ACHN (cell line): ENCODE data around the gene CSRP3.

Experiments
- DNase-seq: peaks from one replicate; pipeline ENCODE4 v3.0.0-alpha.2; 2015
- in situ Hi-C: cut with HindIII; loops from 2 replicates; pipeline ENCODE4 v1.10.0; 2017; ENCODE audit warnings: low sequenced_read_pairs, low pct_ligation_motif_present, low pct_unique_long_range_greater_than_20kb

The CSRP3 gene

DNA sequence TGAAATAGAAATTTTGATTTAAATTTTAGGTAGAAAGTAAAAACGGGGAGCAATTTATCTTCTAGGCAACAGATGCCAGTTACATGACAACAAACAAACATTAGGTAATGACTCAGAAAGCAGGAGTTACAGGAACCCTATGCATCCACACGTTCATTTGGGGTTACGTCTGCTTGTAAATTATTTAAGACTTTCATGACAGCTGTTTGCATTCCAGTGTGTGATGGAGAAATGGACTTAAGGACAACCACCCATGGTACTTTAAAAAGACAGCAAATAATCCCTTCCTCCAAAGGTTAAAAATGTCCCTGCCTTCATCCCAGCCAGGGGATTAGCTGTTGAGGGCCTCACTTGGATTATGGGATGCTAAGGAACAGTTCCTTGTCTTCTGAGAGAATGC is 27.2 kb upstream of the CSRP3 start:
- in situ Hi-C loops, result no loop called here
- no peak for DNase-seq

DNA sequence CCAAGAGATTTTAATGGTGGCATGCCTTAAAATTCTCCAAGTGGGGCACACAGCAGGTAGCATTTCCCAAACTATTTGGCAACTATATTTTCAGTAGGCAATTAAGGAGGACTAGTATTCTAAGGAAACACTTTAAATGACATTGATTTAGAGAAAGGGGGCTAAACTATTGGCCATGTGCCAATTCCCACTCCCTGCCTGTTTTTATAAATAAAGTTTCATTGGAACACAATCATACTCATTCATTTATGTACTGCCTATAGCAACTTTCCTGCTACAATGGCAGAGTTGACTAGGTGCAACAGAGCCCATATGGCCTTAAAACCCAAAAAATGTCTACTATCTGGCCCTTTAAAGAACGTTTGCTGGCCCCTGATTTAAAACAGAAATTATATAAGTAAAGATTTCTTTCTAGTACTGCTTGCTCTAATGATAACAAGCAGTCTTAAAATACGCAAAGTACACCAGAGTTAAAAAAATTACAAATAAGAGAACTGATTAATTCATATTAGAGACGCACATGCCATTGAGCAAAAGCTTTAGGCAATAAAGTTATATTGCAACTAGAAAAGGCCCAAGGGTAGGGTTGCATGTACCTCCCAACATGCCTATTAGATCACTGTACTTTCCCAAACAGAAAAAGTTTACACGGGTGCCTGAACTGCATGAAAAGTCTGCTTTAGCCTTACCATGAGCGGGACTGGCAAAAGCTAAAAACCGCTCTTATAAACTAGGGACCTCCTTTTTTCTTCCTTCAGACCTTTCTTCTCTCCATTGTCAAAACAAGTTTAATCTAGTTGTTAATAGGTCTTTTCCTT is 24.8 kb upstream of the CSRP3 start:
- in situ Hi-C loops, result no loop called here
- DNase-seq, result no peak

DNA sequence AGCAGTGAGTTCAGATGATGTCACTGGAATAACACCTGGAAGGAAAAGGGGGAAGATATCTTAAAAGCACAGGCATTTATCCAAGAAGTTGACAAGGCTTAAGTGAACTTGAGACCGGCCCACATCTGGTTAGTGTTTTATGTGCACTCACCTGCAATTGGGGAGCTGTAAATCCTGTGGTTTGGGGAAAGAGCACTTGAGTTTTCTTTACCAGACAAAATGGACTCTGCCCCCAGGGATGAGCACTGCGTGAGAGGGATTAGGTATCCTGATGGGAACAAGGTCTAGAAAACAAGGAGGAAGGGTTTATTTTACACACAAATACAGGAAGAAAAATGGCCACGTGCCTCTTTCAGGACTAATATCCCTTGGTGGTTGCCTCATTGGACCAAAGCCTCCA is 23.8 kb upstream of the CSRP3 start:
- in situ Hi-C loops, result no loop called here
- no peak for DNase-seq

DNA sequence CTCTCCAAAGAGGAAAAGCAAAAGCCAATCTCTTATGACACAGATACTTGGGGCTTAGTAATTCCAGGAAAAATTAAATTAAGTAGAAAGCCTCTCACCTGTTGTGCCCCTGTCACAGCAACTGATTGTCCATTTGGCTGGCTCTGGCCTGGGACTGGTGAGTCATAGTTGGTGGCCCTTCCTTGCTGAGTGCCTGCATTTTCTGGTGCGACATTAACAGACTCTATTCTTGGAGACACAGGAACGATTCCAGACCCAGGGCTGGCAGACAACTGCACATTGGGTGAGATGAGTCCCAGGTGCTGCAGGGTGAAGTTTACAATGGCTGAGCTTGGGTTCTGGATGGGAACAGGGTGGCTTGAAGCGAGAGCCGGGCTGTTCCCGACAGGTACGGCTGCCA is 23.3 kb upstream of the CSRP3 start:
- no peak for DNase-seq
- in situ Hi-C loops, result no loop called here

DNA sequence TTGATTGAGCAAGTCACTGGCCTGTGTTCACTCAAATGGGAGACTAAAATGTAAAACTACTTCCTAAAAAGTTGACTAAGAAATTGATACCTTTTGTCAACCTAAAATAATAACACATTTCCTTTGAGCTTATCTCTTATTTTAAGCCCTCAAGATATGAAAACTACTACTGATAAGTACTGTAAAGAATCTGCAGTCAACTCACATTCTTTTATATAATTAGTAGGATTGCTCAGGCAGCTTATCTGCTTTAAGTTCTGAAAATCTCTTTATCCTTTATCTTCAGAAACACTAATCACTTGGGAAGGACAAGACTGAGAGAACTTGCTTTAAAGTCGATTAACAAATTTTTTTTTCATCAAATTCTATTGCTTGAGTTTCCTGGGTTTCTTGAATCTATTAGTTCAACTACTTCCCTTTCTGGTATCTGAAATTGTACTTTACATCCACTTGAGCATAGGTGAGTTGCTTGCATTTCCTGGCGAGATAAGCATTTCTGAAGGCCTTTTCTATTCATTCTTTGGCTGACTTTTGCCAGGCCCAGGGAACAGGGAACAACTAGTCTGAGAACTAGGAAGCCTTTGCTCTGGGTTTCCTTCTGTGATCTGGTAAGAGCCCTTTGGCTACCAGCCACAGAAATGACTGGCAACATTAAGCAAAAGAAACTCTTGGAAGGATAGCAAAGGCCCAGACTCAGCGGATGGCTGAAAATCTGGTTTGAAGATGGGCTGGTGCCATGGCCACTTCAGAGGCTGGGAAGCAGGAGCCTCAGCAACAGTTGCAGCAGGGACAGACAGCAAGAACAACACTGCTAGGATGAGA is 19.3 kb upstream of the CSRP3 start:
- in situ Hi-C loops, result no loop called here
- no peak for DNase-seq

DNA sequence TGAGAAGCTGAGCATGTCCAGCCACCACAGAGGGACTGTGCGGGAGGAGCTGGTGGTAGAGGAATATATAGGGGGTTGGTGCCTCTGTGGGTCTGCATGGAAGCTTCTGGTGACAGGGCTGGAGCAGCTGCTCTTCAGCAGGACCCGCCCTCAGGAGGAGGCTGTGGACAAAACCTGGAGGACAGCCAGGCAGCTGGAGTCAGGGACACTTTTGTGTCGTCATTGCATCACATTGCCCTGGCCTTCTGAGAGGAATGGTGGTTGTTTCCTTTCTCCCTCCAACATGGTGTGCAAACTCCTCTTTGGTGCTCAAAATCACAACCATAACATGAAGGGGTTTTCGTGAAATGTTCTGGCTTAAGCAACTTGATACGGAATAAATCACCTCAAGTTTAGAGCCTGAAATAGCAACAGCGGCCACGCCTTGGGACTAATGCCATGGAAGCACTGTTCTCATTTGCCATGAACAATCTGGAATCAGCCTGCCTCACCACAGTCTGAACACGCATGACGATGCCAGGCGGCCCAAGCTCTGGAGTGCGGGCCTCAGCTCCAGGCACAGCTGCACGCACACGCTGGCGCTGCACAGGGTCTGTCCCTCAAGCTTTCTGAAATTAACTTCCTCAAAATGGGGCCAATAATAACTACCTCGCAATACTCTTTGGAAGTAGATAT is 17.1 kb upstream of the CSRP3 start:
- no peak for DNase-seq
- in situ Hi-C loops, result no loop called here

DNA sequence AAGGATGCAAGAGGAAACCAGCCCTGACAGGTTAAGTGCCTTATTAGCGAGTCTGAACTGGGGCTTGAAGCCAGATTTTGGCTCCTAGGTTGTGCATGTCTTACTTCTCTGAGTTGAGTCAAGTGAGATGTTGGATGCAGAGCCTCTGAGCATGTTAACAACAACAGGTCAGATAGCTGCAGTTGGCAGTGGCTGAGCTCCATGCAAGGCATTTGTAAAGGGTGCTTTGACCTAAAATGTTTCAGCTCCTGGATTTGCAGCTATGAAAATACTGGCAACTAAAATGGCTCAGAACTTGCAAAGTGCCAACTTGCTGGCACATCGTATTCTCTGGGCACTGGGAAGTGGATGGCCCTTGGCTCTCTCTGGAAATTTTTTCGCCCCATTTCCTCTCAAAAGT is 16.4 kb upstream of the CSRP3 start:
- in situ Hi-C loops, result no loop called here

DNA sequence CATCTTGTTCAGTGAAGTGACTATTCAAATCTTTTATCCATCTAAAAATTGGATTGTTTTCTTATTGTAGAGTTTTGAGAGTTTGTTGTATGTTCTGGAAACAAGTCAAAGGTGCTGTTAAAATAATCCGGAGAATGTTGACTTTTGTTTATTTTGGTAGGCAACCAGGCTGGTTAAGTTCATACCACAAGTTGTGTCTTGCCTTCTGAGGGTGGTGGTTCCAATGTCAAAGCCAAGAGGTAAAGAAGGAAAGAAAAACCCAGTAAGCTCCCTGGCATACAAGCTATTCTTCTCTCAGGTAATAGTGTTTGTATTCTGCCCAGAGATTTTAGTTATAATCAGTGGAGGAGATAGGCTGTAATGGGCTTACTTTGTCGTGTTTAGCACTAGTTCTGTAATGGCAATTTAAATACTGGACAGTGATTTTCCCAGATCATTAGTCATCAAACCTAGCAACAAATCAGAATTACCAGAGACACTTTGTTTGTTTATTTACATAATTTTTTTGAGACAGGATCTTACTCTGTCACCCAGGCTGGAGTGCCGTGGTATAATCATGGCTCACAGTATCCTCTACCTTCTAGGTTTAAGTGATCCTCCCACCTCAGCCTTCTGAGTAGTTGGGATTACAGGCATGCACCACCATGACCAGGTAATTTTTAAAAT is 15.1 kb upstream of the CSRP3 start:
- in situ Hi-C loops, result no loop called here
- no peak for DNase-seq

More for the DNA sequence above, 16.4 kb upstream of the CSRP3 start:
- no peak for DNase-seq

DNA sequence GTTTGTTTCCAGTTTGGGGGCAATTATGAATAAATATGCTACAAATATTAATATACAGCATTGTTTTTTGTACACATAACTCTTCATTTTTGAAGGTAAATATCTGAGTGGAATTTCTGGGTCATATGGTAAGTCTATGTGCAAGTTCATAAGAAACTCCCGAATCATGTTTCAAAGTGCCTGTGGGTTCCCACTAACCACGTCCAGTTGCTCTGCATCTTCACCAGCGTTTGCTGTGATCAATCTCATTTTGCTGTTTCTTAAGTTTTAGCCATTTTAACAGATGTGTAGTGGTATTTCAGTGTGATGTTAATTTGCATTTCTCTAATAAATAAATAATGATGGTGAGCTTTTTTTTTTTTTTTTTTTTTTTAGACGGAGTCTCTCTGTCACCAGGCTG is 14.2 kb upstream of the CSRP3 start:
- no peak for DNase-seq
- in situ Hi-C loops, result no loop called here

DNA sequence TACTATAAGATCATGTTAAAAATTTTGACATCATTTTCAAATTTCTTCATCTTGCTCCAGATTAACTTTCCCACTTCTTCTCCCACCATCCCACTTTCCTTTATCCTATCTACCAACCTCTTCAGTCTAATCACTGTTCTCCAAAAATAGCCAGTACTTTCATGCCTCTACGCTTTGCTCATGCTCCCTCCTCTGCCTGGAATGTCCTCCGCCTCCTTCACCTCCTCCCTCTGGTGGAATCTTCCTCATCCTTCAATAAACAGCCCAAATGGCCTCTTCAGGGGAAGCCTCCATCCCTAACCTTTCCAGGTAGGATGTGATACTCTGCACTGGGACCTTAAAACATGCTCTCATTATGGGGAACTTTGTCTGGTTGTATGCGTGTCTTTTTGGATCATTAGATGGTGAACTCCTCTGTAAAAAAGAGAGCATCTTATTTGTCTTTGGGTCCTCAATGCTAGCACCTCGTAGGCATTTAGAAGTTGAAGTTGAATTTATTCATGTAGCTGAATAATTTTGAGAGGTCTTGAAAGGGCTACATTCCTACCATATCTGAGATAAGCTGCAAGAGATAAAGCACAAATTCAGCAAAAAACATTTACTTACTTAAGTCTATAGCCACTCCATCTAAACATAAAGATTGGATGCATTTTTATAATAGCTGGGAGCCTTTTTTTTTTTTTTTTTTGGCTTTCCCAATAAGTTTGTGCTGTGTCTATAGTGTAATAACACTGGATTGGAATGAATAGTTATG is 8.0 kb upstream of the CSRP3 start:
- in situ Hi-C loops, result no loop called here
- no peak for DNase-seq

DNA sequence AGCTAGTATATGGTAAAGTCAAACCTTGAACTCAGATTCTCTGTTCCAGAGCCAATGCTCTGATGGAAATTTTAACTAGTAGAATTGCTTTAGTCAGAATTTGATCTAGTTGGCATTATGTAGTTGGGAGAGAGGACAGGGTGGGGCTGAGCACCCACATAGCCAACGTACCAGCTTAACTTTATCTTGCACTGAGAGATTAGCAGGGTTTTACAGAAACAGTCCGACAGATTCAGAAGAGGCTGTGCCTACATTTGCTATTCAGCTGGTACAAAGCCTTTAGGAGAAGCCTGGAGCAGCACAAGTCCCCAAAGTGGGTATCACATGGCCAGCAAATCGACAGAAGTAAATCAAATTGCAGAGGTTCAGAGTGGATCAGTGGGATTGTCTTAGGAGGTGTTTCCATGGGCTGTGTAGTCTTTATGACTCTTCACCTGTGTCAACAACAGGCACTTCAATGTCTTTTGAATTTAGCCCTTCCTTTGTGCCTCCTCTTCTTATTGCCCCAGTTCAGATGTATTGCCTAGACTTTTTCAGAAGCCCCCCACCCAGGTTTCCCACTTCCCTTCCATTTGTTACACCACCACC is 7.3 kb upstream of the CSRP3 start:
- in situ Hi-C loops, result no loop called here
- no peak for DNase-seq

DNA sequence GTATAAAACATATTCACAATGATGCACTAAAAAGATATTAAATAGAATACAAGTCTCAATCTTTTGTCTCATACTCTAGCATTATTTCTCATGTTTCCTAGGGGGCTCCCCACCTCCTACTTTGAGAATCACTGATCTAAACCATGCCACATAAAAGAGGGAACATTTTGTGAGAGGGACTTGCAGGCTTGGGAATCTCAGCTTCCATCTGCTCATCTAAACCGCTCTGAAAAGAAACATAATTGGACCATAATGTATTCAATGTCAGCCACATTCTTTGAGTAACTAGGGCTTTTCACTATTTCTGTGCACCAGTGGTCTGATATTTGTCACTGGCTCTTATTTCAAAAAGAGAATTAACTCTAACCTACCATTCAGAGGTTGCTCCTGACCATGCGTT is 6.4 kb upstream of the CSRP3 start:
- in situ Hi-C loops, result no loop called here
- no peak for DNase-seq

DNA sequence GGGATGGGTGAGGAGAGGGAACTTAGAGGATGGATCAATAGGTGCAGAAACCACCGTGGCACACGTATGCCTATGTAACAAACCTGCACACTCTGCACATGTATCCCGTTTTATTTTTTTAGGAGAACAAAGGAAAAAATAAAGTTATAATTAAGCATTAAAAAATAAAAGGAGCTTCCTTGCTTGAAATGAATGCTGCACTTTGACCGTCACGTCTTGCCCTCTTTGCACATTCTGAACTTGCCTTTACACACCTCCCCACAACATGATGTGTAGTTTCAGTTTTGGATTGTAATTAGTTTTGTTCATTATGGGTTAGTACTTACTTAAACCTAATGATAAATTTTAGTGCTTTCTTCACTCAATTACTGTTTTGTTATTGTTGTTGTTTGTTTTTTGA is 3.1 kb upstream of the CSRP3 start:
- DNase-seq, result no peak
- in situ Hi-C loops, result no loop called here

DNA sequence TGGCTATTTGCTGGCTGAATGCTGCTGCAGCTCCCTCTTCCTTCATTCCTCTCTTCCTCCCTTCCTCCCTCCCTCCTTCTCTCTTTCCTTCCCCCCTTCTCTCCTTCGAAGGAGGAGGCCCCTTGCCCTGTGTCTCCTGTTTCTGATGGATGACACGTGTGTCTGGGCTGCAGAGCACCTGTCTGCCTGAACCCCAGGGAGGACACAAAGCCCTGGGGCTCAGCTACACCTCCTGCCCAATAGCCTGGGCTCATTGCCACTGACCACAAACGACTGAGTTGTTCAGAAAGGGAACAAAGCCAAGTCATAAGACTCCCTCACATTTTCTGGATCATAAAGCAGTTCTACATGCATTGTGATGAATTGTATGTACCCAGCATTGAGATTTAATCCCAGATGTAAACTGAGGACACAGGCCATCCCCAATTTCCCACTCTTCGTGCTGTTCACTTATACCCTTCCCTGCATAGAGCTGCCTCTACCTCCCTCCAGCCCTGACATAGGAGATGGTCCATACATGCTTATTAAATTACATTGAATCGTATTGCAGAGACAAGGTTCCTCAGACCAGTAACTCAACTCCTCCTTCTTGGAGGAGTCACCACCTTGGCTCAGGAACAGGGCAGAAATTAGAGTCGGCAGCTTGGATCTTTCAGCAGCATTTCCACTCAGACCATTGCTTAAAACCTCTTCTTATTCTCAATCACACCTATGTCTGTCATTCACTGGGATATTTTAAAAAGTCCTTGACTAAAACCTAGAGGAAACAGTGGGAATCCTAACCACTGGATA is 1.2 kb downstream of the CSRP3 start:
- DNase-seq, result peak; percentile 56

DNA sequence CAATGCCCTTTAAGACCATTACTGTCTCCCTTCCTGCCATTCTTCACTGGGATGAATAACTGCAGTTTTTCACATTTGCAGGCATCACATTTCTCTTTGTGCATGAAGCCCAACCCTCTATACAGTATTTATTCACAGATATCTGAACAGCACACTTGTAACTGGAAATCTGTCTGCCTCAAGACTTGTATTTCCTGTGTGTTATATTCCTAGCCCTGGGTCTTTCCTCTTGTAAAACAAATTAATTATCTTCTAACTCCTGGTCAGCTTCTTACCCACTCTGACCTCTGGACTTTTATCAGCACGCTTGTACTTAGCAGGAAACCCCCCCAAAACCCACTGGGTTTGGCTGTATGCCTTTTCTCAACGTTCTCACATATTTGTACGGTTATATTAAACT is 2.0 kb downstream of the CSRP3 start:
- peak; percentile 1 for DNase-seq
- in situ Hi-C loops, result no loop called here

More for the DNA sequence above, 1.2 kb downstream of the CSRP3 start:
- in situ Hi-C loops, result no loop called here

DNA sequence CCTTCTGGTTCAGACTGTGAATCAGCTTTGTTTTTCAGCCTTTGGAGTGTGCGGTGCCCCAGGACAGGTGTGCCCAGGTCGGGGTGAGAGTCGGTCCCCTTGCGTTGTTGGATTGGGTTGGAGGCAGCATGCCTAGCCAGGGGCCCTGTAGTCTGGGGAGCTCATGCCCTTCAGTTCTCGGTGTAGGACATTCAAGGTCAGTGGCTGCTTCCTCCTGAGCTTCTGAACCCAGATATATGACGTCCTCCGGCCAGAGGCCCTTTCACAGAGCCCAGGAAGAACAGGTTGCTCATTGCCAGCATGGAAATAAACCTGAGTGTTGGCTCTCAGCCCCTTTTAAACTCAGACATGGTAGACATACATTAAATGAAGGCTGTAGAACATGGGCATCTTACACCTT is 2.7 kb downstream of the CSRP3 start:
- in situ Hi-C loops, result no loop called here
- no peak for DNase-seq

DNA sequence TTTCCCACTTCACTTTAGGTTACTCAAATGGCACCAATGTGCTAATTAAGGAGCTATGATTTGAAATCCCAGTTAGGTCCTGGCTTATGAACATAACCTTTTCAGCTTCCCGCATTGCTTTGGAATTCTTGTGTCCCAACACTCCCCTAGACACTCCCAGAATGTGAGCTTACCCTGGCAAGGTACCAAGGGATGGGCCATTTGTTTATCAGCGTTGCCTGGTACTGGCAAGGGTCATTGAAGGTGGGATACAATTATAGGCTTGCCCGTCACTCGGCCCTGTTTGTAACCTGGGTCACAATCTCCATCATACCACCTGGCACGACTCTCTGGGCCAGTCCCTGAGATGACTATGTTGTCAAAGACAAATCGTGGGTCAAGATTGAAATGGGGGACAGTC is 5.4 kb downstream of the CSRP3 start:
- in situ Hi-C loops, result no loop called here
- no peak for DNase-seq
